A549 treated with Hydrocortisone at 1 μM for 4 hours (cell line): ENCODE results near the gene MRPS12. TPM values are rescaled to one million over a fixed set of nuclear protein-coding genes. Genes with fewer than 3 reads are reported as not detected.

Experiments
- total RNA-seq: library from RNA; stranded (reverse); fragments of 200-300 nt; extraction: Qiagen RNA extraction; gene quantifications from 5 replicates; pipeline ENCODE4 v1.2.3, GENCODE V29; 2022

The MRPS12 gene
- total RNA-seq: 193 to 307 TPM (median 271 TPM) in 5 replicates

GRCh38 chr19:38930776-38931520 lies at the start of gene MRPS12:
Gene MRPS12 (plus strand): TSS chr19:38930944. CDS start chr19:38931295, 351 bp downstream.

DNA sequence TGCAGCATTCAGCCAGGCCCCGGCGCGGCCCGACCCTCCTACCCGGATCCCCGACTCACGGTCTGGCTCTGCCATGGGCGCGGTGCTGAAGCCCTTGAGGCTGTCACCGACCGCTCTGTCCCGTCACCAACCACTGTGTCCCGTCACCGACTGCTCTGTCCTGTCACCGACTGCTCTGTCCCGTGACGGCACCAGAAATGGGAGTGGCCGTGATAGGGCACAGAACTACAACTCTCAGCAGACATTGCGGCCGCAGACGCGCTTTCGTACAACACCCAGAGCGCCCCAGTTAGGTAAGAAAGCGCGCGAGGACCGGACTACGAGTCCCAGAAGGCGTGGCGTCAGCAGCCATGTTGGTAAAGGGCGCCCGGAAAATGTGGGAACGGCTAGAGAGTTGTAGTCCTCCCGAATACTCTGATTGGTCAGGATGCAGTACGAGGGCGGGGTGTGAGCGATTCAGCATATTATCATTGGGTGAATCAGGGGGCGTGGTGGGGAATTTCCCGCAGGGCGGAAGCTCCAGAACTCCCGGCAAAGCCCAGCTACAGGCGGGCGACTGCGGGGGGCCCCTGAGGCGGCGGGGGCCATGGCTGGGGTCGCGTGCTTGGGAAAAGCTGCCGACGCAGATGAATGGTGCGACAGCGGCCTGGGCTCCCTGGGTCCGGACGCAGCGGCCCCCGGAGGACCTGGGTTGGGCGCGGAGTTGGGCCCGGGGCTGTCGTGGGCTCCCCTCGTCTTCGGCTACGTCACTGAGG lies 31.1 kb upstream of the MRPS12 start, which contains the start of the genes NFKBIB and SIRT2:
Gene NFKBIB, plus strand, starts transcription at position 523 of the 755 bp plus-strand sequence. Its CDS starts 64 bp downstream, at position 587.
Gene SIRT2, minus strand, starts transcription at position 172 of the 755 bp plus-strand sequence. Its CDS starts 97 bp downstream, at position 75.

GRCh38 chr19:38929929-38930775 lies 592 bp upstream of the MRPS12 start, which contains the start of gene SARS2:
Gene SARS2 (minus strand): TSS chr19:38930763. CDS start chr19:38930736, 27 bp downstream.

DNA sequence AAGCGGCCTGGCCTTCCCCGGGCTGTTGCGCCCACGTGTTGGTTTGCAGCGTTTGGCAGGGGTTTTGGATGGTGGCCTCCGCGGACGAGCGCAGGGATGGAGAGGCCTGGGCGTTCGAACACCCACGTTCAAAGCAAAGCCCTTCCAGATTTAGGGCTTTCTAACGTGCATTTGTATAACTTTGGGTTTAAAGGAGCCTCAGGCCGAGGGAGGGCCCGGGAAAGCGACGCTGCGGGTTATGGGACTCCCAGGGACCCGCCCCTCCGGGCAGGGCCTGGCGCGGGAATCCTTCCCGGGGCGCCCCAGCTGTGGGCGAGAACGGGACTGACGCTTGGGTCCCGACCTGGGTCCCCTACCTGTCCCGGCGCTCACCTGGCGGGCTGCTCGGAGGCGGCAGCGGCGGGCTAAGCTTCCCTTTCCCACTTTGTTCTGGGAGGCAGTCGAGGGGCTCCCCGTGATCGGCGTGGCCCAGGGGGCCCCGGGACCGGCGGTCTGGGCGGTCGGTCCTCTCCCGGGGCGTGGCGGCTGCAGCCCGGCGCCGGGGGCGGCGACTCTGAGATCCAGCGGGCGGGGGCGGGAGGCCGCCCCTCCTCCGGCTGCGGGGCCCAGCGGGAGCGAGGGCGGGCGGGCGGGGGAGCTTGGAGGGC lies 44.6 kb downstream of the MRPS12 start, which contains the start of gene FBXO17:
Gene FBXO17, minus strand, starts transcription at position 529 of the 647 bp plus-strand sequence. CDS start 25,423 bp downstream, outside the sequence.

Other genes with a start within 250 kb of the MRPS12 start
- 4.9 to 7.4 TPM (median 6.4 TPM) in 5 replicates for gene CAPN12, start 186.5 kb upstream of the MRPS12 start, total RNA-seq
- 0.29 to 0.43 TPM (median 0.38 TPM) in 3 of 5 replicates, not detected in the others for gene LGALS7, start 157.4 kb upstream of the MRPS12 start, total RNA-seq
- gene LGALS7B, start 141.7 kb upstream of the MRPS12 start, total RNA-seq: 0.23 to 0.69 TPM (median 0.54 TPM) in 4 of 5 replicates, not detected in the other
- gene LGALS4, start 118.0 kb upstream of the MRPS12 start, total RNA-seq: 0.17 to 0.68 TPM (median 0.59 TPM) in 5 replicates
- 256 to 422 TPM (median 284 TPM) in 5 replicates for gene ECH1, start 99.2 kb upstream of the MRPS12 start, total RNA-seq
- 329 to 371 TPM (median 352 TPM) in 5 replicates for gene HNRNPL, start 81.0 kb upstream of the MRPS12 start, total RNA-seq
- gene RINL, start 52.7 kb upstream of the MRPS12 start, total RNA-seq: 1.9 to 2.9 TPM (median 2.5 TPM) in 5 replicates
- gene SIRT2, start 31.3 kb upstream of the MRPS12 start, total RNA-seq: 35.3 to 41.1 TPM (median 37.5 TPM) in 5 replicates
- gene NFKBIB, start 31.0 kb upstream of the MRPS12 start, total RNA-seq: 62.1 to 122 TPM (median 94.8 TPM) in 5 replicates
- gene CCER2, start 18.8 kb upstream of the MRPS12 start, total RNA-seq: 0.48 to 1.0 TPM (median 0.74 TPM) in 5 replicates
- 50.9 to 52.4 TPM (median 52.1 TPM) in 5 replicates for gene SARS2, start 181 bp upstream of the MRPS12 start, total RNA-seq
- gene FBXO17, start 44.8 kb downstream of the MRPS12 start, total RNA-seq: 67.6 to 80.4 TPM (median 73.3 TPM) in 5 replicates
- 2.6 to 5.6 TPM (median 3.8 TPM) in 5 replicates for gene FBXO27, start 101.6 kb downstream of the MRPS12 start, total RNA-seq
- gene ACP7, start 153.4 kb downstream of the MRPS12 start, total RNA-seq: 0.05 to 0.25 TPM (median 0.07 TPM) in 5 replicates
- gene PAK4, start 194.8 kb downstream of the MRPS12 start, total RNA-seq: 82.4 to 113 TPM (median 102 TPM) in 5 replicates